Measurements from ENCODE around the gene PAK4.

PAK4 gene

GRCh38 chr19:39166571-39167391 lies 41.2 kb downstream of the PAK4 start:
- no peak for DNase-seq

- no peak for DNase-seq
These were observed 42.1 kb downstream of the PAK4 start for GRCh38 chr19:39167461-39168257.

GRCh38 chr19:39168258-39169142 lies 42.9 kb downstream of the PAK4 start:
- DNase-seq, result no peak

GRCh38 chr19:39169143-39169810 lies 43.7 kb downstream of the PAK4 start:
- no peak for DNase-seq

- DNase-seq, result no peak
These were observed 45.0 kb downstream of the PAK4 start for GRCh38 chr19:39170386-39171231.

- no peak for DNase-seq
These were observed 46.2 kb downstream of the PAK4 start for GRCh38 chr19:39171479-39172465.

GRCh38 chr19:39172700-39173501 lies 47.3 kb downstream of the PAK4 start:
- no peak for DNase-seq

GRCh38 chr19:39173502-39173991 lies 48.0 kb downstream of the PAK4 start:
- no peak for DNase-seq

- no peak for DNase-seq
These were observed 48.6 kb downstream of the PAK4 start for GRCh38 chr19:39174142-39174541.

GRCh38 chr19:39174558-39175544 lies 49.3 kb downstream of the PAK4 start:
- no peak for DNase-seq

- DNase-seq, result no peak
These were observed 50.0 kb downstream of the PAK4 start for GRCh38 chr19:39175564-39175963.

GRCh38 chr19:39177110-39177699 lies 51.6 kb downstream of the PAK4 start:
- no peak for DNase-seq

- no peak for DNase-seq
These were observed 52.1 kb downstream of the PAK4 start for GRCh38 chr19:39177736-39178135.

- no peak for DNase-seq
These were observed 52.9 kb downstream of the PAK4 start for GRCh38 chr19:39178296-39179006.

- no peak for DNase-seq
These were observed 54.2 kb downstream of the PAK4 start for GRCh38 chr19:39179754-39180153.

- DNase-seq, result no peak
These were observed 55.2 kb downstream of the PAK4 start for GRCh38 chr19:39180749-39181148.
